B cell (primary cell): ENCODE results near the gene UBE2J2.

Experiments
- EZH2 ChIP-seq: IDR thresholded peaks from 2 replicates; pipeline ENCODE4 v1.6.1; 2012; ENCODE audit warnings: borderline replicate concordance, low read depth, mild to moderate bottlenecking, moderate library complexity, low read length; ENCODE audit not compliant: insufficient read depth, poor library complexity, severe bottlenecking
- TF ChIP-seq, protein P1 (sequence below): fragments of 200-600 bp; IDR thresholded peaks from one replicate; pipeline ENCODE4 v1.8.0; 2022; ENCODE audit warnings: antibody characterized with exemption, mild to moderate bottlenecking

DNA sequence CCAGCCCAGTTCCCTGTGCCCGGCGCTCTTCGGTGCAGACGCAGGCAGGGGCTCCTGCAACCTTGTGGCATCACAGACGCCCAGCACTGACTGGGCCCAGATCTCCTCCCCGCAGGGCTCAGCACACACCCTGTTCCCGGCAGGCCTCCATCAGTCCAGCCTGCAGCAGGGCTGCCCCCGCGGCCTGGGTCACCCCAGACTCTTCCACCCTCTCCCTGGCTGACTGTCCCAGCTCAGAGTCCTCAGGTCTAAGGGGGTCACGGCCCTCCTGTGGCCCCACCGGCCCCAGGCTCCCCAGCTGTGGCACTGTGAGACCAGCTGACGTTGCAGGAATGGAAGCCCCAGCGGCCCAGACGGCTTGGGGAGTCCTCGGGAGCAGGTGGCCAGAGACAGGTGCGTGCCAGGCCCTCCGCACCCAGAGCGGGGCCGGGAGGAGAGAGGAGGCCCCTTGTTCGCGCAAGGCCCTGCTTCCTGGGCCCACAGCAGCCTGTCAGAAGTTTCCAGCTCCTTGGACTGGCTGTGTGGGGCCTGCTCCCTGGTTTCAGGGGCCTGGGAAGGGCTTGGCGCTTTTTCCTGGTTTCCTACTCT, 37.4 kb downstream of the UBE2J2 start:
- TF ChIP-seq, protein P1, sequence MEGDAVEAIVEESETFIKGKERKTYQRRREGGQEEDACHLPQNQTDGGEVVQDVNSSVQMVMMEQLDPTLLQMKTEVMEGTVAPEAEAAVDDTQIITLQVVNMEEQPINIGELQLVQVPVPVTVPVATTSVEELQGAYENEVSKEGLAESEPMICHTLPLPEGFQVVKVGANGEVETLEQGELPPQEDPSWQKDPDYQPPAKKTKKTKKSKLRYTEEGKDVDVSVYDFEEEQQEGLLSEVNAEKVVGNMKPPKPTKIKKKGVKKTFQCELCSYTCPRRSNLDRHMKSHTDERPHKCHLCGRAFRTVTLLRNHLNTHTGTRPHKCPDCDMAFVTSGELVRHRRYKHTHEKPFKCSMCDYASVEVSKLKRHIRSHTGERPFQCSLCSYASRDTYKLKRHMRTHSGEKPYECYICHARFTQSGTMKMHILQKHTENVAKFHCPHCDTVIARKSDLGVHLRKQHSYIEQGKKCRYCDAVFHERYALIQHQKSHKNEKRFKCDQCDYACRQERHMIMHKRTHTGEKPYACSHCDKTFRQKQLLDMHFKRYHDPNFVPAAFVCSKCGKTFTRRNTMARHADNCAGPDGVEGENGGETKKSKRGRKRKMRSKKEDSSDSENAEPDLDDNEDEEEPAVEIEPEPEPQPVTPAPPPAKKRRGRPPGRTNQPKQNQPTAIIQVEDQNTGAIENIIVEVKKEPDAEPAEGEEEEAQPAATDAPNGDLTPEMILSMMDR = no peak
- no peak for TF ChIP-seq EZH2
